CD14-positive monocyte (primary cell): ENCODE results near the gene EFNB3. TPM values are rescaled to one million over a fixed set of nuclear protein-coding genes. Genes with fewer than 3 reads are reported as not detected.

ENCODE experiments used
- DNase-seq, 3 donors: peaks; one replicate each; pipeline ENCODE4 v3.0.0-alpha.2; 2011 to 2022
- H2AFZ ChIP-seq: 2 replicates; pipeline ENCODE4 v1.6.0; 2012; ENCODE audit warnings: mild to moderate bottlenecking, low read depth, low read length, inconsistent platforms; ENCODE audit not compliant: insufficient read depth, poor library complexity, severe bottlenecking
- H3K27ac ChIP-seq, 2 donors: 1 replicate in 1 of 2; 2 replicates in 1 of 2; pipeline ENCODE4 v1.5.1; 2012 to 2013; ENCODE audit warnings: low read length in 2 of 2, control low read depth in 1 of 2, inconsistent platforms in 1 of 2, low read depth in 1 of 2, mild to moderate bottlenecking in 1 of 2
- H3K27me3 ChIP-seq, 2 donors: one replicate each; pipeline versions ENCODE4 v1.6.0 to v1.6.1; 2011 to 2013; ENCODE audit warnings: low read length in 2 of 2; ENCODE audit not compliant: control insufficient read depth in 2 of 2, insufficient read depth in 2 of 2
- H3K36me3 ChIP-seq, 2 donors: replicated peaks in 1 of 2; 1 replicate in 1 of 2; 2 replicates in 1 of 2; pipeline versions ENCODE4 v1.5.1 to v1.6.1; 2012 to 2013; ENCODE audit warnings: low read length in 2 of 2, control low read depth in 1 of 2, inconsistent platforms in 1 of 2, mild to moderate bottlenecking in 1 of 2; ENCODE audit not compliant: insufficient read depth in 2 of 2, control insufficient read depth in 1 of 2
- H3K4me1 ChIP-seq, 2 donors: 1 replicate in 1 of 2; 2 replicates in 1 of 2; pipeline versions ENCODE4 v1.5.1 to v1.6.1; 2012 to 2013; ENCODE audit warnings: low read length in 2 of 2, control low read depth in 1 of 2, inconsistent platforms in 1 of 2, mild to moderate bottlenecking in 1 of 2, moderate library complexity in 1 of 2; ENCODE audit not compliant: insufficient read depth in 2 of 2, control insufficient read depth in 1 of 2
- H3K4me2 ChIP-seq: replicated peaks from 2 replicates; pipeline ENCODE3; 2012; ENCODE audit warnings: low read length, moderate library complexity, mild to moderate bottlenecking; ENCODE audit not compliant: poor library complexity, severe bottlenecking; ENCODE audit errors: extremely low read depth
- H3K4me3 ChIP-seq, 3 experiments: fragments of 200-600 bp in 1 of 3; sonication (generic) in 1 of 3; replicated peaks in 1 of 3; 1 replicate in 2 of 3; 2 replicates in 1 of 3; pipeline ENCODE4 v1.5.1; 2011 to 2013; ENCODE audit warnings: low read length in 3 of 3, mild to moderate bottlenecking in 3 of 3, control low read depth in 2 of 3, low read depth in 2 of 3, inconsistent platforms in 1 of 3, moderate library complexity in 1 of 3
- H3K79me2 ChIP-seq: 2 replicates; pipeline ENCODE4 v1.6.0; 2012; ENCODE audit warnings: mild to moderate bottlenecking, control low read depth, inconsistent platforms, low read length, moderate library complexity; ENCODE audit not compliant: insufficient read depth
- H3K9ac ChIP-seq: 2 replicates; pipeline ENCODE4 v1.6.0; 2017; ENCODE audit warnings: low read length, mild to moderate bottlenecking; ENCODE audit not compliant: insufficient read depth, poor library complexity, severe bottlenecking
- H3K9me3 ChIP-seq, 2 donors: replicated peaks in 1 of 2; 1 replicate in 1 of 2; 2 replicates in 1 of 2; pipeline versions ENCODE4 v1.5.1 to v1.6.1; 2012 to 2013; ENCODE audit warnings: low read length in 2 of 2, control low read depth in 1 of 2; ENCODE audit not compliant: control insufficient read depth in 1 of 2, insufficient read depth in 1 of 2
- H4K20me1 ChIP-seq: 2 replicates; pipeline ENCODE4 v1.6.0; 2012; ENCODE audit warnings: mild to moderate bottlenecking, low read length, control low read depth, moderate library complexity; ENCODE audit not compliant: insufficient read depth
- H3K27ac Mint-ChIP-seq, 7 donors: one replicate each; pipeline ENCODE4 v1.8.0; 2020; ENCODE audit warnings: mild to moderate bottlenecking in 7 of 7, mixed read lengths in 7 of 7, moderate library complexity in 6 of 7, inconsistent platforms in 2 of 7
- H3K27me3 Mint-ChIP-seq, 3 donors: one replicate each; pipeline ENCODE4 v1.8.0; 2021 to 2022; ENCODE audit warnings: low read depth in 3 of 3, mild to moderate bottlenecking in 3 of 3, mixed read lengths in 3 of 3, moderate library complexity in 3 of 3, inconsistent platforms in 1 of 3
- H3K36me3 Mint-ChIP-seq, 2 donors: one replicate each; pipeline ENCODE4 v1.8.0; 2020; ENCODE audit warnings: mixed read lengths in 2 of 2, inconsistent platforms in 1 of 2, mild to moderate bottlenecking in 1 of 2
- H3K4me1 Mint-ChIP-seq: one replicate; pipeline ENCODE4 v1.8.0; 2020; ENCODE audit warnings: mild to moderate bottlenecking, mixed read lengths
- H3K4me3 Mint-ChIP-seq, 2 donors: one replicate each; pipeline ENCODE4 v1.8.0; 2020; ENCODE audit warnings: mild to moderate bottlenecking in 2 of 2, mixed read lengths in 2 of 2, moderate library complexity in 1 of 2
- H3K9me3 Mint-ChIP-seq, 7 donors: one replicate each; pipeline ENCODE4 v1.8.0; 2020 to 2022; ENCODE audit warnings: mixed read lengths in 7 of 7, mild to moderate bottlenecking in 6 of 7, moderate library complexity in 6 of 7, inconsistent platforms in 2 of 7
- WGBS: methylation state at CpG from one replicate; pipeline ENCODE4 v1.1.5; 2013; ENCODE audit warnings: missing lambda C conversion rate; ENCODE audit not compliant: insufficient coverage; 5-methylcytosine and 5-hydroxymethylcytosine counted together
- intact Hi-C, 2 donors: fragments of 100-400 bp; cut with micrococcal nuclease; formaldehyde crosslinking; loops; one replicate each; pipeline versions ENCODE4 v1.15.0 to v1.15.1; 2023
- polyA plus RNA-seq, 3 donors: library from polyadenylated mRNA; depleted of rRNA in 1 of 3; unstranded in 2 of 3; stranded (reverse) in 1 of 3; fragments of 300-500 nt in 2 of 3; fragments of >200 nt in 1 of 3; fragmentation: Illumina TruSeq in 2 of 3; gene quantifications; 1 replicate in 2 of 3; 2 replicates in 1 of 3; pipeline ENCODE4 v1.2.3, GENCODE V29; 2012 to 2021
- TF ChIP-seq, protein P1 (sequence below): fragments of 200-600 bp; IDR thresholded peaks from one replicate; pipeline ENCODE4 v1.8.0; 2022; ENCODE audit warnings: antibody characterized with exemption, mild to moderate bottlenecking

Gene EFNB3
- polyA plus RNA-seq, 3 donors: 0.01 TPM; not detected in 2

DNA sequence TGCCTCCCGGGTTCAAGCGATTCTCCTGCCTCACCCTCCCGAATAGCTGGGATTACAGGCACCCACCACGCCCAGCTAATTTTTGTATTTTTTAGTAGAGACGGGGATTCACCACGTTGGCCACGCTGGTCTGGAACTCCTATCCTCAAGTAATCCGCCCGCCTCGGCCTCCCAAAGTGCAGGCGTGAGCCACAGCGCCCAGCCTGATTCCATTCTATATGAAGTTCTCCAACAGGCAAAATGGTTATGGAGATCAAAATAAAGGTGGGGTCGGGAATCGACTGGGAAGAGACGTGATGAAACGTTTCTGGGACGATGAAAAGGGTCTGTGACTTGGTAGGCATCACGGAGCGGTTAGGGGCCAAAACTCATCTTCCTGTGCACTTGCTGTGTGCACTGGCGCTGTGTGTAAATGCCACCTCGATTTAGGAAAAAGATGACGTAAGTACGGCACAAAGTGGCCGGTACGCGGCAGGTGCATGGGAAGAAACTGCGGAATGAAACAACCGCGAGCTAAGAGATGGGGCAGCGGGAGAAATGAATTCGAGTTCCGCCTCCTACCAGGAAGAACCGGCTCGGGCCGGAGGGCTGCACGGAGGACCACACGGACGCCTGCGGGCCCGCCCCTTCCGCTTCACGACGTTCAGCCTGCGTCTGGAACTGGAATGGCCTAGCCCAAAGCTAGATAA is 19.3 kb upstream of the EFNB3 start:
- Mint-ChIP-seq H3K9me3 (peaks cover 0 to 2% (median 0%) of the 10 kb centered on the region in 7 donors), H3K4me1 (peaks cover 32% of the 10 kb centered on the region), H3K36me3 (peaks cover 10 to 19% of the 10 kb centered on the region in 2 donors), H3K4me3 (peak overlapping the region; percentile 96 to 100), H3K27me3 (no peaks in the 10 kb centered on the region), H3K27ac (peak overlapping the region; percentile 99 to 100 (median 100))
- peak overlapping the region; percentile 82 for H2AFZ ChIP-seq
- H3K9ac ChIP-seq: peak overlapping the region; percentile 99
- H3K4me1 ChIP-seq: peaks cover 24 to 35% of the 10 kb centered on the region in 2 donors
- H3K27me3 ChIP-seq: no peaks in the 10 kb centered on the region
- TF ChIP-seq, protein P1, sequence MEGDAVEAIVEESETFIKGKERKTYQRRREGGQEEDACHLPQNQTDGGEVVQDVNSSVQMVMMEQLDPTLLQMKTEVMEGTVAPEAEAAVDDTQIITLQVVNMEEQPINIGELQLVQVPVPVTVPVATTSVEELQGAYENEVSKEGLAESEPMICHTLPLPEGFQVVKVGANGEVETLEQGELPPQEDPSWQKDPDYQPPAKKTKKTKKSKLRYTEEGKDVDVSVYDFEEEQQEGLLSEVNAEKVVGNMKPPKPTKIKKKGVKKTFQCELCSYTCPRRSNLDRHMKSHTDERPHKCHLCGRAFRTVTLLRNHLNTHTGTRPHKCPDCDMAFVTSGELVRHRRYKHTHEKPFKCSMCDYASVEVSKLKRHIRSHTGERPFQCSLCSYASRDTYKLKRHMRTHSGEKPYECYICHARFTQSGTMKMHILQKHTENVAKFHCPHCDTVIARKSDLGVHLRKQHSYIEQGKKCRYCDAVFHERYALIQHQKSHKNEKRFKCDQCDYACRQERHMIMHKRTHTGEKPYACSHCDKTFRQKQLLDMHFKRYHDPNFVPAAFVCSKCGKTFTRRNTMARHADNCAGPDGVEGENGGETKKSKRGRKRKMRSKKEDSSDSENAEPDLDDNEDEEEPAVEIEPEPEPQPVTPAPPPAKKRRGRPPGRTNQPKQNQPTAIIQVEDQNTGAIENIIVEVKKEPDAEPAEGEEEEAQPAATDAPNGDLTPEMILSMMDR: no peak
- no peaks in the 10 kb centered on the region for H3K9me3 ChIP-seq
- H3K79me2 ChIP-seq: peaks cover 66% of the 10 kb centered on the region
- intact Hi-C loops: loop anchor here (2.0 to 10.0 kb wide), 8 partner anchors 58 to 381 kb away; partner anchors contain the start of genes SAT2 (in 2 of the 2), CD68 (in 1 of the 2), EIF5A (in 1 of the 2) and FGF11 (in 1 of the 2)
- peak overlapping the region; percentile 77 for H3K4me2 ChIP-seq
- H3K27ac ChIP-seq: peak overlapping the region; percentile 100
- no peaks in the 10 kb centered on the region for H3K36me3 ChIP-seq
- 8% methylated on average over 38 of the region's 44 CpGs for WGBS
- peak; percentile 93 to 95 (median 94) for DNase-seq
- H3K4me3 ChIP-seq: peak overlapping the region; percentile 85 to 99 (median 99)
- H4K20me1 ChIP-seq: peaks cover 18% of the 10 kb centered on the region

DNA sequence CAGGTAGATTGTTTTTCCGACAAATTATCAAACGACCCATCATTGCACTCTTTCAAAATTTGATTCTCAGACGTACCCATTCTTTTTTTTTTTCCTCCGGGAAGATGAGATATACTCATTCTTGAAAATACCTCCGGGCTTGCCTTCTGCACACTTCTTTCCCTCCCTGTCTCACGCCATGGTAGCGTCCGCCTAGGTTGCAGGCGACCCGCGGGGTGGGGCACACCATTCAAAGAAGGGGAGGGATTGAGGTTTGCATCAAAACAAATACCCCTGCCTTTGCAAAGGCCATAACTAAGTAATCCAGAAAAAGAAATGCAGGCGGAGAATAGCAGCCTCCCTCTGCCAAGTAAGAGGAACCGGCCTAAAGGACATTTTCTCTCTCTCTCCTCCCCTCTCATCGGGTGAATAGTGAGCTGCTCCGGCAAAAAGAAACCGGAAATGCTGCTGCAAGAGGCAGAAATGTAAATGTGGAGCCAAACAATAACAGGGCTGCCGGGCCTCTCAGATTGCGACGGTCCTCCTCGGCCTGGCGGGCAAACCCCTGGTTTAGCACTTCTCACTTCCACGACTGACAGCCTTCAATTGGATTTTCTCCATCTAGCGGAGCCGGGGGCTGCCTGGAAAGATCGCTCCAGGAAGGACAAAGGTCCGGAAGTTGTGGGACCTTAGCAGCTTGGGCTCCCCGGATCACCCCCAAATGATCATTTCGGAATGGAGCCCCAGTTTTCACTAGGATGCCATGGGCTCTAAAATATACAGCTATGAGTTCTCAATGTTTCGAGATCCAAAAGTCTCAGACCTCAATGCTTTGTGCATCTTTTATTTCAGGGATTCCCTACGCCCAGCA is 18.6 kb upstream of the EFNB3 start:
- Histone ChIP-seq H3K9me3 (no peaks in the 10 kb centered on the region), H3K79me2 (peaks cover 61% of the 10 kb centered on the region), H3K27me3 (no peaks in the 10 kb centered on the region), H3K4me1 (peaks cover 24 to 35% of the 10 kb centered on the region in 2 donors), H3K27ac (peak overlapping the region; percentile 100), H3K9ac (peak overlapping the region; percentile 99), H2AFZ (peak overlapping the region; percentile 82), H4K20me1 (peaks cover 14% of the 10 kb centered on the region), H3K4me2 (peak overlapping the region; percentile 77), H3K4me3 (peak overlapping the region; percentile 85 to 99 (median 99)), H3K36me3 (no peaks in the 10 kb centered on the region)
- DNase-seq: peak; percentile 79 to 85 (median 85)
- intact Hi-C loops: loop anchor here (2.0 to 10.0 kb wide), 8 partner anchors 59 to 382 kb away; partner anchors contain the start of genes SAT2 (in 2 of the 2), CD68 (in 1 of the 2), EIF5A (in 1 of the 2) and FGF11 (in 1 of the 2)
- Mint-ChIP-seq H3K36me3 (peaks cover 13 to 24% of the 10 kb centered on the region in 2 donors), H3K4me3 (peak overlapping the region; percentile 96 to 100), H3K27ac (peak overlapping the region; percentile 99 to 100 (median 100)), H3K4me1 (peaks cover 32% of the 10 kb centered on the region), H3K9me3 (peaks cover 0 to 2% (median 0%) of the 10 kb centered on the region in 7 donors), H3K27me3 (no peaks in the 10 kb centered on the region)
- TF ChIP-seq, protein P1: no peak
- 0% methylated on average over 15 of the region's 30 CpGs for WGBS
